ENCODE results near the gene RNF181. TPM values are rescaled to one million over a fixed set of nuclear protein-coding genes. Genes with fewer than 3 reads are reported as not detected.

RNF181 gene
- total and polyA plus RNA-seq, 2 of the 13 experiments (the other 11 are each of a cell fraction or from before 2014, with no cell fraction given), result 224 to 578 TPM

GRCh38 chr2:85589982-85590791, 5.4 kb upstream of the RNF181 start (continued):
- 0 out of 2 replicates have a peak, but pooled peaks have one; percentile 17 for TF ChIP-seq KDM5B (CRISPR knock-in tag; IDR thresholded peaks at IDR 0.05; ENCODE audit: borderline replicate concordance)
- peak; percentile 68; the same call in 1 of the 2 replicates for TF ChIP-seq REPIN1 (CRISPR knock-in tag; IDR thresholded peaks at IDR 0.05; ENCODE audit: borderline replicate concordance, low read depth)
- TF ChIP-seq IRF9 (CRISPR knock-in tag; IDR thresholded peaks at IDR 0.05; ENCODE audit: borderline replicate concordance), result peak; percentile 80; the same call in 1 of the 2 replicates
- TF ChIP-seq FLYWCH1 (CRISPR knock-in tag; IDR thresholded peaks at IDR 0.05), result no peak
- TF ChIP-seq ZNF431 (CRISPR knock-in tag; IDR thresholded peaks at IDR 0.05; ENCODE audit: borderline replicate concordance, low read depth), result 0 out of 2 replicates have a peak, but pooled peaks have one; percentile 66
- peak; percentile 80; the same call in 1 of the 2 replicates for TF ChIP-seq TBX2 (CRISPR knock-in tag; IDR thresholded peaks at IDR 0.05; ENCODE audit: borderline replicate concordance)
- no peak for TF ChIP-seq FOXP1 (IDR thresholded peaks at IDR 0.05)
- peak; percentile 75 for TF ChIP-seq FOXP1 (CRISPR knock-in tag; IDR thresholded peaks at IDR 0.05)
- no peak for TF ChIP-seq TBP (CRISPR knock-in tag; IDR thresholded peaks at IDR 0.05)
- peak; percentile 58 for TF ChIP-seq PHF21A (CRISPR knock-in tag; IDR thresholded peaks at IDR 0.05)
- peak; percentile 10 for TF ChIP-seq SKI (IDR thresholded peaks at IDR 0.05; ENCODE audit: partially characterized antibody)
- TF ChIP-seq TRIM24 (CRISPR knock-in tag; IDR thresholded peaks at IDR 0.05), result no peak
- peak; percentile 75; the same call in 1 of the 2 replicates for TF ChIP-seq ZBED4 (CRISPR knock-in tag; IDR thresholded peaks at IDR 0.05; ENCODE audit: borderline replicate concordance)
- peak; percentile 11; the same call in 1 of the 2 replicates for TF ChIP-seq STAG1 (CRISPR knock-in tag; IDR thresholded peaks at IDR 0.05)
- no peak for TF ChIP-seq ETS1 (CRISPR knock-in tag; IDR thresholded peaks at IDR 0.05)
- TF ChIP-seq MTA1 (CRISPR knock-in tag; IDR thresholded peaks at IDR 0.05; ENCODE audit: borderline replicate concordance), result no peak
- peak; percentile 100 for TF ChIP-seq ZBTB26 (CRISPR knock-in tag; IDR thresholded peaks at IDR 0.05; ENCODE audit: borderline replicate concordance)
- peak; percentile 66; the same call in 1 of the 2 replicates for TF ChIP-seq ZNF788 (CRISPR knock-in tag; IDR thresholded peaks at IDR 0.05; ENCODE audit: borderline replicate concordance)
- no peak for TF ChIP-seq HDAC6 (IDR thresholded peaks at IDR 0.05; ENCODE audit: low read depth, low read length)
- no peak for TF ChIP-seq NFYB (CRISPR knock-in tag; IDR thresholded peaks at IDR 0.05)
- TF ChIP-seq ZNF775 (CRISPR knock-in tag; IDR thresholded peaks at IDR 0.05; ENCODE audit: borderline replicate concordance), result no peak
- TF ChIP-seq ZSCAN9 (CRISPR knock-in tag; IDR thresholded peaks at IDR 0.05; ENCODE audit: borderline replicate concordance), result peak; percentile 63; the same call in 1 of the 2 replicates
